Measurements from ENCODE around the gene BBS2. TPM values are rescaled to one million over a fixed set of nuclear protein-coding genes. Genes with fewer than 3 reads are reported as not detected.
A peak's percentile ranks its signal among the peaks of the same experiment; 100 is the strongest.

The BBS2 gene
- total RNA-seq, 4 donors from 2014 or later: 21.9 to 51.9 (median 37.5) TPM

- no peak for ATAC-seq (ENCODE audit: low FRiP score)
- no peak for DNase-seq (ENCODE audit: low spot score)
- no peak for TF ChIP-seq CTCF (IDR thresholded peaks at IDR 0.05)
Measured at GRCh38 chr16:56554441-56554840, 34.6 kb upstream of the BBS2 start.

- no peak for TF ChIP-seq CTCF (IDR thresholded peaks at IDR 0.05)
- peak; percentile 69 for ATAC-seq (ENCODE audit: low FRiP score)
- DNase-seq (ENCODE audit: low spot score): no peak
Measured at GRCh38 chr16:56551796-56552738, 32.2 kb upstream of the BBS2 start.

- no peak for TF ChIP-seq CTCF (IDR thresholded peaks at IDR 0.05)
- DNase-seq (ENCODE audit: low spot score): no peak
- ATAC-seq (ENCODE audit: low FRiP score): peak; percentile 20
Measured at GRCh38 chr16:56549744-56550385, 30.0 kb upstream of the BBS2 start.

GRCh38 chr16:56549161-56549560 lies 29.3 kb upstream of the BBS2 start:
- no peak for ATAC-seq (ENCODE audit: low FRiP score)
- no peak for DNase-seq (ENCODE audit: low spot score)
- TF ChIP-seq CTCF (IDR thresholded peaks at IDR 0.05): no peak

- ATAC-seq (ENCODE audit: low FRiP score) (no peak), DNase-seq (ENCODE audit: low spot score) (no peak)
- TF ChIP-seq CTCF (IDR thresholded peaks at IDR 0.05): no peak
Measured at GRCh38 chr16:56547949-56548567, 28.2 kb upstream of the BBS2 start.

- no peak for ATAC-seq (ENCODE audit: low FRiP score)
- DNase-seq (ENCODE audit: low spot score): no peak
- no peak for TF ChIP-seq CTCF (IDR thresholded peaks at IDR 0.05)
Measured at GRCh38 chr16:56547120-56547948, 27.5 kb upstream of the BBS2 start.
